ENCODE data around the gene ALMS1.

The ALMS1 gene

GRCh38 chr2:73376681-73377080, 9.0 kb upstream of the ALMS1 start:
- DNase-seq (ENCODE audit: extremely low read depth, low read depth), result no peak
- no peak for TF ChIP-seq CTCF (IDR thresholded peaks at IDR 0.05; ENCODE audit: low read depth, low read length, missing control alignments)

GRCh38 chr2:73383036-73383435, 2.6 kb upstream of the ALMS1 start:
- no peak overlapping the region for H3K4me3 ChIP-seq (replicated peaks; ENCODE audit: low read depth, low read length)
- no peak for DNase-seq (ENCODE audit: extremely low read depth, low read depth)
- no peak for TF ChIP-seq CTCF (IDR thresholded peaks at IDR 0.05; ENCODE audit: low read depth, low read length, missing control alignments)

More at GRCh38 chr2:73376681-73377080, 9.0 kb upstream of the ALMS1 start:
- H3K4me3 ChIP-seq (replicated peaks; ENCODE audit: low read depth, low read length), result no peak overlapping the region

- peak overlapping the region; percentile 61 for H3K4me3 ChIP-seq (replicated peaks; ENCODE audit: low read depth, low read length)
- TF ChIP-seq CTCF (IDR thresholded peaks at IDR 0.05; ENCODE audit: low read depth, low read length, missing control alignments), result no peak
- DNase-seq (ENCODE audit: extremely low read depth, low read depth), result no peak
These were observed 523 bp upstream of the ALMS1 start for GRCh38 chr2:73385123-73385503.

GRCh38 chr2:73386342-73386868, 769 bp downstream of the ALMS1 start:
- peak overlapping the region; percentile 61 for H3K4me3 ChIP-seq (replicated peaks; ENCODE audit: low read depth, low read length)
- TF ChIP-seq CTCF (IDR thresholded peaks at IDR 0.05; ENCODE audit: low read depth, low read length, missing control alignments), result no peak
- DNase-seq (ENCODE audit: extremely low read depth, low read depth), result no peak

- no peak for TF ChIP-seq CTCF (IDR thresholded peaks at IDR 0.05; ENCODE audit: low read depth, low read length, missing control alignments)
These were observed 1.4 kb downstream of the ALMS1 start for GRCh38 chr2:73386894-73387636.

GRCh38 chr2:73402386-73403103, 16.9 kb downstream of the ALMS1 start:
- H3K4me3 ChIP-seq (replicated peaks; ENCODE audit: low read depth, low read length), result no peak overlapping the region
- TF ChIP-seq CTCF (IDR thresholded peaks at IDR 0.05; ENCODE audit: low read depth, low read length, missing control alignments), result no peak
- no peak for DNase-seq (ENCODE audit: extremely low read depth, low read depth)

More at GRCh38 chr2:73386894-73387636, 1.4 kb downstream of the ALMS1 start:
- H3K4me3 ChIP-seq (replicated peaks; ENCODE audit: low read depth, low read length), result peak overlapping the region; percentile 61
- DNase-seq (ENCODE audit: extremely low read depth, low read depth), result no peak
